ENCODE measurements around the gene CDH16.

- no peak for TF ChIP-seq CTCF (IDR thresholded peaks at IDR 0.05; ENCODE audit: insufficient read depth, low read depth, low read length)
- TF ChIP-seq EZH2 (IDR thresholded peaks at IDR 0.05; ENCODE audit: insufficient read depth, low read length) = no peak
These were observed 49.3 kb downstream of the CDH16 start for GRCh38 chr16:66869424-66869823.
